Mesothelial cell of epicardium (in vitro differentiated cells): ENCODE measurements around the gene TRAPPC11. TPM values are rescaled to one million over a fixed set of nuclear protein-coding genes. Genes with fewer than 3 reads are reported as not detected.

ENCODE experiments used
- DNase-seq, 2 experiments: peaks; one replicate each; pipeline ENCODE4 v3.0.0; 2021; ENCODE audit warnings: low spot score in 2 of 2; ENCODE audit not compliant: unreplicated experiment in 2 of 2
- H3K27ac Mint-ChIP-seq: 2 replicates; pipeline ENCODE4 v1.8.0; 2021; ENCODE audit warnings: mixed read lengths
- H3K27me3 Mint-ChIP-seq: 2 replicates; pipeline ENCODE4 v1.8.0; 2021; ENCODE audit warnings: low read depth, mixed read lengths
- H3K36me3 Mint-ChIP-seq: 2 replicates; pipeline ENCODE4 v1.8.0; 2021; ENCODE audit warnings: mixed read lengths
- H3K4me1 Mint-ChIP-seq: 2 replicates; pipeline ENCODE4 v1.8.0; 2021; ENCODE audit warnings: mixed read lengths
- H3K4me3 Mint-ChIP-seq: 2 replicates; pipeline ENCODE4 v1.8.0; 2021; ENCODE audit warnings: mild to moderate bottlenecking, moderate library complexity, mixed read lengths
- H3K9me3 Mint-ChIP-seq: 2 replicates; pipeline ENCODE4 v1.8.0; 2021; ENCODE audit warnings: mixed read lengths
- CTCF ChIP-seq: fragments of 200-600 bp; sonication (generic); IDR thresholded peaks from one replicate; pipeline ENCODE4 v1.5.0; 2021; ENCODE audit warnings: antibody characterized with exemption; ENCODE audit not compliant: unreplicated experiment
- total RNA-seq: library from RNA; stranded (reverse); gene quantifications from 3 replicates; pipeline ENCODE4 v1.2.1, GENCODE V29; 2021

The TRAPPC11 gene
- total RNA-seq, 1 donor from 2014 or later, result 47.3 TPM

DNA sequence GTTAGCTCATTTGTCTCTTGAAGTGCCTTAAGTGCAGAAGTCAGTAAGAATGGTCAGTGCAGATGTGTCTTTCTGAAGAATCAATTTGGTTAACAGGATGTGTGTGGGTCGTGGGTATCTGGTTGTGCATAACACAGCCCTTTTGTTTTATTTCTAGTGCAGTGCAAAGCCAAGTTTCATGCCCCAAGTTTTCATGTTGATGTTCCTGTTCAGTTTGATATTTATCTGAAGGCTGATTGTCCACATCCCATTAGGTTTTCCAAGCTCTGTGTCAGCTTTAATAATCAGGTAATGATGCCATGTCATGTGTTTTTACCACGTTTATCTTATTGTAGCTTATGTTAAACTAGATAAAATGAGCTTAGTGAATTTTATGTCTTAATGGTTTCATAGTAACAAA is 27.4 kb downstream of the TRAPPC11 start:
- no peaks in the 10 kb centered on the region for H3K27me3 Mint-ChIP-seq
- H3K9me3 Mint-ChIP-seq, result no peaks in the 10 kb centered on the region
- DNase-seq, result no peak
- H3K27ac Mint-ChIP-seq, result no peak overlapping the region
- H3K4me3 Mint-ChIP-seq, result no peak overlapping the region
- no peaks in the 10 kb centered on the region for H3K4me1 Mint-ChIP-seq
- TF ChIP-seq CTCF, result no peak
- H3K36me3 Mint-ChIP-seq, result peaks cover 44% of the 10 kb centered on the region

DNA sequence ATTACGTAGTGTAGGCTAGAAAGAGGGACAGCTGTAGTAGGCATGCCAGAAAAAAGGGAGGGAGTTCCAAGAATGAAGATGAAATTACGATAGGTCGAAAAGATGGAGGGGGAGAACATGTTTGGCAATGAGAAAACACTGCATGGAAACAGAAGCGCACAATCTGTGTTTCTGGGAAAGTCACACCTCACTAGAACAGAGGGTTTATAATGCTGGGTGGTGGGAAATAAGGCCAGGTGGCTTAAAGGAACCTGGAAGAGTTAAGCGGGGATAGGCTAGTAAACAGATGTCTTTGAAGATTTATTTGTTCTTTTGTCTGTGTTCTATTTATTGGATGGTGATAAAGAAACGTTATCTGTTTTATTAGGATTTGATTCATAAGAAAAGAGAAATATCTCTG is 29.1 kb downstream of the TRAPPC11 start:
- TF ChIP-seq CTCF, result no peak
- no peaks in the 10 kb centered on the region for H3K9me3 Mint-ChIP-seq
- H3K27ac Mint-ChIP-seq, result peak overlapping the region; percentile 5
- DNase-seq, result no peak
- H3K36me3 Mint-ChIP-seq, result peaks cover 44% of the 10 kb centered on the region
- no peaks in the 10 kb centered on the region for H3K4me1 Mint-ChIP-seq
- H3K27me3 Mint-ChIP-seq, result no peaks in the 10 kb centered on the region
- H3K4me3 Mint-ChIP-seq, result no peak overlapping the region

DNA sequence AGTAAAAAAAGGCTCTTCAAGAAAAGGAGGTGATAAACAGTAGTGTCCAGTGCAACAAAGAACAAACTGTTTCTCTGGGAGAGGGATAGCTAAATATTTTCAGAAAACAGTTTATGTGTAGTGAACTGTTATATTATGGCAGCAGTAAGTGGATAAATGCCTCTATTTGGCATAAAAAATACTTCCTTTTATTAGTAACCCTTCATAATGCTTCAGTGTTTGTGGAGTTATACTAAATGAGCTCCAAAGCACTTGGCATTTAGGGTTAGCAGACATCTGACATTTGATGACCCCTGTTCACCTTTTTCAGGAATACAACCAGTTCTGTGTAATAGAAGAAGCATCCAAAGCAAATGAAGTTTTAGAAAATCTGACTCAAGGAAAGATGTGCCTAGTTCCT is 31.9 kb downstream of the TRAPPC11 start:
- H3K9me3 Mint-ChIP-seq, result no peaks in the 10 kb centered on the region
- DNase-seq, result no peak
- no peaks in the 10 kb centered on the region for H3K4me1 Mint-ChIP-seq
- peaks cover 43% of the 10 kb centered on the region for H3K36me3 Mint-ChIP-seq
- H3K27ac Mint-ChIP-seq, result no peak overlapping the region
- H3K4me3 Mint-ChIP-seq, result no peak overlapping the region
- no peak for TF ChIP-seq CTCF
- no peaks in the 10 kb centered on the region for H3K27me3 Mint-ChIP-seq

DNA sequence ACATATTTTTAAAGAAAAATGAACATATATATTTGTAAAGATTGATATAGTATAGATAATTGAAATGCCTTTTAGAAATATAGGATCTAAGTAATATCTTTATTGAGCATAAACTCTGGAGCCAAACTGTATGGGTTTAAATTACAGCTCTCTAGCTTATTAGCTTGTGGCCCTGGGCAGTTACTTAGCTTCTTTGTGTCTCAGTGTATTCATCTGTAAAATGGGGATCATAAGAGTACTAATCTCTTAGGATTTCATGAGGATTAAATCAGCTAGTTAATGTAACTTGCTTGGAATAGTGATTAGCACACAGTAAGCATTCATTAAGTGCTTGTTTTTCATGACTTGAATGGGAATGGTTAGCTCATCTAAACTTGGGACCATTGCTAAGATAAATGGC is 32.8 kb downstream of the TRAPPC11 start:
- no peak for TF ChIP-seq CTCF

GRCh38 chr4:183698909-183699308 is 39.8 kb downstream of the TRAPPC11 start:
- H3K4me3 Mint-ChIP-seq, result no peak overlapping the region
- H3K27ac Mint-ChIP-seq, result no peak overlapping the region
- H3K9me3 Mint-ChIP-seq, result peaks cover 4% of the 10 kb centered on the region
- no peak for TF ChIP-seq CTCF
- H3K27me3 Mint-ChIP-seq, result no peaks in the 10 kb centered on the region
- H3K4me1 Mint-ChIP-seq, result no peaks in the 10 kb centered on the region
- peaks cover 71% of the 10 kb centered on the region for H3K36me3 Mint-ChIP-seq
- DNase-seq, result no peak

More for the DNA sequence above, 32.8 kb downstream of the TRAPPC11 start:
- no peaks in the 10 kb centered on the region for H3K9me3 Mint-ChIP-seq
- H3K27ac Mint-ChIP-seq, result no peak overlapping the region
- H3K4me1 Mint-ChIP-seq, result no peaks in the 10 kb centered on the region
- H3K27me3 Mint-ChIP-seq, result no peaks in the 10 kb centered on the region
- no peak overlapping the region for H3K4me3 Mint-ChIP-seq
- peaks cover 48% of the 10 kb centered on the region for H3K36me3 Mint-ChIP-seq
- DNase-seq, result no peak

DNA sequence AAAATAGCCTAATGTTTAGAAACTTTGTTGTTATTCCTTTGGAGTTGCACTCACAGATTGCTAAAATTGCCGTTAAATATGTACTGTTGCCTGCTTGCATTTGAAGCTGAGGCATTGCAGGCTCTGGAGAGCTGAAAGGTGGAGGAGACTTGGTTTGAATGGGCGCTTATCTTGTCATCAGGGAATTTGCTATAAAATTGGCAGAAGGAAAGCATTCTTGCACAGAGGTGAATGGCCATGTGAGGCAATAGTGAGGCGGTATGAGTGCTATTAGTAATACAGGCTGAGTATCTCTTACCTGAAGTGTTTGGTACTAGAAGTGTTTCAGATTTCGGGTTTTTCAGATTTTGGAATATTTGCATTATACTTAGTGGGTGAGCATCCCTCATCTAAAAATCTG is 41.3 kb downstream of the TRAPPC11 start:
- Mint-ChIP-seq H3K27ac (no peak overlapping the region), H3K27me3 (no peaks in the 10 kb centered on the region), H3K9me3 (peaks cover 4% of the 10 kb centered on the region), H3K36me3 (peaks cover 78% of the 10 kb centered on the region), H3K4me3 (no peak overlapping the region), H3K4me1 (no peaks in the 10 kb centered on the region)
- TF ChIP-seq CTCF, result no peak
- no peak for DNase-seq
